ENCODE results near the gene PLPP3.

The PLPP3 gene

GRCh38 chr1:56483104-56483503 lies 96.3 kb downstream of the PLPP3 start:
- TF ChIP-seq, protein P1, sequence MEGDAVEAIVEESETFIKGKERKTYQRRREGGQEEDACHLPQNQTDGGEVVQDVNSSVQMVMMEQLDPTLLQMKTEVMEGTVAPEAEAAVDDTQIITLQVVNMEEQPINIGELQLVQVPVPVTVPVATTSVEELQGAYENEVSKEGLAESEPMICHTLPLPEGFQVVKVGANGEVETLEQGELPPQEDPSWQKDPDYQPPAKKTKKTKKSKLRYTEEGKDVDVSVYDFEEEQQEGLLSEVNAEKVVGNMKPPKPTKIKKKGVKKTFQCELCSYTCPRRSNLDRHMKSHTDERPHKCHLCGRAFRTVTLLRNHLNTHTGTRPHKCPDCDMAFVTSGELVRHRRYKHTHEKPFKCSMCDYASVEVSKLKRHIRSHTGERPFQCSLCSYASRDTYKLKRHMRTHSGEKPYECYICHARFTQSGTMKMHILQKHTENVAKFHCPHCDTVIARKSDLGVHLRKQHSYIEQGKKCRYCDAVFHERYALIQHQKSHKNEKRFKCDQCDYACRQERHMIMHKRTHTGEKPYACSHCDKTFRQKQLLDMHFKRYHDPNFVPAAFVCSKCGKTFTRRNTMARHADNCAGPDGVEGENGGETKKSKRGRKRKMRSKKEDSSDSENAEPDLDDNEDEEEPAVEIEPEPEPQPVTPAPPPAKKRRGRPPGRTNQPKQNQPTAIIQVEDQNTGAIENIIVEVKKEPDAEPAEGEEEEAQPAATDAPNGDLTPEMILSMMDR (IDR thresholded peaks at IDR 0.05): no peak
- no peak for TF ChIP-seq ZFX (IDR thresholded peaks at IDR 0.05; ENCODE audit: borderline replicate concordance)
- no peak overlapping the region for H3K27ac ChIP-seq

DNA sequence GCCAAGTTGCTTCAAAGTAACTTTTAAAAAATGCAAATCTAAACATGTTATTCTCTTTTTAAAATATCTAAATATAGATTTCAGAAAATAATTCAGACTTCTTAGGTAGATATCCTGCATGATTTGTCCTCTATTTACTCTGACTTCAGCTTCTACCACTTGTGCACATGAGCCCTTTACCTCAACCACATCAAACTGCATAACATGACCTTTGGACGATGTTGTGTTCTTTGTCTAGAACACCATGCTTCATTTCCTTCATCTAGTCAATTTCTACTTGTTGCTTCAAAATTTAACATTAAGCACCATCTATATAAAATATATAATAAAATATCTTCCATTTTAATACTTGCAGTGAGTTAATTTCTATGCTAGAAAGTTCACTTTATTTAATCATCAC lies 96.9 kb downstream of the PLPP3 start:
- no peak overlapping the region for H3K27ac ChIP-seq
- TF ChIP-seq ZFX (IDR thresholded peaks at IDR 0.05; ENCODE audit: borderline replicate concordance): no peak
- TF ChIP-seq, protein P1 (IDR thresholded peaks at IDR 0.05): no peak

DNA sequence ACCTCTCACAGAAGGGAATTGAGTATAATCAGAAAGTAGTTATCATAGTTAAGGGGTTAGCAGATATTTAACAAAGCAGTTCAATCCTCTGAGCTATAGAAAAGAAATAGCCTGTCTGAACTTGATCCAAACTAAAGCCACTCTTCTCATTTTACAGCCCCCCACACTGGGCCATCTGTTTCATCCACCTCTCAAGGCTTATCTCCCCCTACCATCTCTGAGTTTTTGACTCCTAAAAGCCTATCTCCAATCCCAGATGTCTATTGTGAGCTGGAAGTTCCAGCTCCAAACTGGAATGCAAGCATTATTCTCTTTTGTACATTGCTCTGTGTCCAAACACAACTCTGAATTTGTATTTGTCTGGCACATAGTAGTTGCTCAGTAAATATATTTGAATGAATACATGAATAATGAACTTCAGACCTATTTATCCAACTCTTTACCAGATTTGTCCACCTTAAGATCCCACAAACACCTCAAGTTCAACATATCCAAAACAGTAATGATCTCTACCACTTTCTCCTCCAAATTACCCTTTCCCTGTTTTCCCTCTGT lies 98.1 kb downstream of the PLPP3 start:
- TF ChIP-seq, protein P1 (IDR thresholded peaks at IDR 0.05): no peak
- no peak for TF ChIP-seq ZFX (IDR thresholded peaks at IDR 0.05; ENCODE audit: borderline replicate concordance)
- no peak overlapping the region for H3K27ac ChIP-seq

- TF ChIP-seq, protein P1 (IDR thresholded peaks at IDR 0.05): no peak
- no peak for TF ChIP-seq ZFX (IDR thresholded peaks at IDR 0.05; ENCODE audit: borderline replicate concordance)
- no peak overlapping the region for H3K27ac ChIP-seq
These were observed 100.6 kb downstream of the PLPP3 start for GRCh38 chr1:56478734-56479133.

- TF ChIP-seq, protein P1 (IDR thresholded peaks at IDR 0.05): no peak
- TF ChIP-seq ZFX (IDR thresholded peaks at IDR 0.05; ENCODE audit: borderline replicate concordance): no peak
- H3K27ac ChIP-seq: no peak overlapping the region
These were observed 101.9 kb downstream of the PLPP3 start for GRCh38 chr1:56477164-56478111.

- H3K27ac ChIP-seq: no peak overlapping the region
- TF ChIP-seq ZFX (IDR thresholded peaks at IDR 0.05; ENCODE audit: borderline replicate concordance): no peak
These were observed 105.6 kb downstream of the PLPP3 start for GRCh38 chr1:56473582-56474270.

GRCh38 chr1:56472860-56473259 lies 106.5 kb downstream of the PLPP3 start:
- no peak for TF ChIP-seq ZFX (IDR thresholded peaks at IDR 0.05; ENCODE audit: borderline replicate concordance)
- TF ChIP-seq, protein P1 (IDR thresholded peaks at IDR 0.05): no peak
- H3K27ac ChIP-seq: no peak overlapping the region

Measured in 22Rv1 (cell line).